HS-5 (cell line): ENCODE measurements around the gene PDE9A.
"Not testable (repeated sequence)": the region's sequence is repeated elsewhere in the genome, so short reads cannot be mapped to it uniquely, and the experiment has no call there.

Experiments
- DNase-seq: peaks from one replicate; pipeline ENCODE4 v3.0.0-alpha.2; 2012; ENCODE audit warnings: low read depth

The PDE9A gene

GRCh38 chr21:42653231-42654061, at the start of gene PDE9A:
Gene PDE9A, plus strand, starts transcription at chr21:42653621. Its CDS starts 194 bp downstream, at chr21:42653815.
- no peak for DNase-seq

DNA sequence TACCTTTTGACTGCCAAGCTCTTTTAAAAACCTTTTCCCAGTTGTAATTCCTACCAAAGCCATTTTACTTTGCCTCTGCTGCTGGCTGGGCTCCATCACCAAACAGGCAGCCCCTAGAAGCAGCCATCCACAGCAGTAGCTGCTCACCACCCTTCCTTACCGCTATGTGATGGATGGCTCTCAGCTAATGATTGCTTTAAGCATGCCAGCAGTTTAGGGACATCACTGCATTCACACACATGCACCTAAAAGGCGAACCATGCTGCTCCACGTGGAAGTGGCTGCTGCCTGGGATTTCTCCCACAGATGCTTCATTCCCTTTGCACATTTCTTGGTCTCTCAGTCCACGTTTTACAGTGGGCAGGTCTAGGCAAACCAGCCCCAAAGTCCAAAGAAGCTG, 46.3 kb upstream of the PDE9A start:
- no peak for DNase-seq

- no peak for DNase-seq
Observed at GRCh38 chr21:42607525-42608102, 45.8 kb upstream of the PDE9A start.

DNA sequence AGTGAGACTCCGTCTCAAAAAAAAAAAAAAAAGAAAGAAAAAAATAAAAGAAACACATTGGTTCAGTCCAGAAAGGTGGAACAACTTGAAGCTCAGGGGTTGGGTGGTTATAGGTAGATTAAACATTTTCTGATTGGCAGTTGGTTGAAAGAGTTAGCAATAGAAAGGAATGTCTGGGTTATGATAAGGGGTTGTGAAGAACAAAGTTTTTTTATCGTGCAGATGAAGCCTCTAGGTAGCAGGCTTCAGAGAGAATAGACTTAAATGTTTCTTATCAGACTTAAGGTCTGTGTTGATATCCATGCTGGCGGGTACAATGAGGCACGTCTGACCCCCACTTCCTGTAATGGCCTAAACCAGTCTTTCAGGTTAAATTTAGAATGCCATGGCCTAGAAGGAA, 45.0 kb upstream of the PDE9A start:
- DNase-seq, result no peak

DNA sequence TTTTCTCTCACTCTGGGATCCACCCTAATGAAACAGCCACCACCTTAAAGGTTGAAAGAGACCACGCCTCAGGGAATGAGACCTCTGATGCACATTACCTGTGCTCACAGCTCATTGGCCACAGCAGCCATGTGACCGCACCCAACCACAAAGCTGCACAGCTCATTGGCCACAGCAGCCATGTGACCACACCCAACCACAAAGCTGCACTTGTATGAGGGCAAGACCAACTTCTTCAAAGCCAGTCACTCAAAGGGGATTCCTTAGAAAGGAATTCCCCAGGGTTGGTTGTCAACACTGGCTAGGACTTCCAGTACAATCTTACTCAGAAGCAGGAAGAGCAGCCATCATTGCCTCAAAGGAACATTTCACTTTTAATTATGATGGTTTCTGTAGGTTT, 43.6 kb upstream of the PDE9A start:
- no peak for DNase-seq

DNA sequence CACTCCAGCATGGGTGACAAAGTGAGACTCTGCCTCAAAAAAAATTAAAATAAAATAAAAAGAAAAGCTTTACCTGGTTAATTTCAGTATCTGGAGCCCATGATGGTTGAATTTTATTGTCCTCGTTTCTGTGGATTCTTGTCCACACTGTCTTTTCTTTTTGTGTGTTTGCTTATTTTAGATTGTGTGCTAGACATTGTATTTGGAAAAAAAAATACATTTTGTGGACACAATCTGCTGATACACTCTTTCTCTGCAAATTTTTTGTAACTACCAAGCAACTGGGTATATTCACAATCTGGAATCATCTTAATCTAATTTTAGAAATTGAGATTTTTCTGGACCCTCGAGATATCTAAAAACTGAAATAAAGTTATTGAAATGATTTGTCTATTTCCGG, 41.6 kb upstream of the PDE9A start:
- DNase-seq, result no peak

DNA sequence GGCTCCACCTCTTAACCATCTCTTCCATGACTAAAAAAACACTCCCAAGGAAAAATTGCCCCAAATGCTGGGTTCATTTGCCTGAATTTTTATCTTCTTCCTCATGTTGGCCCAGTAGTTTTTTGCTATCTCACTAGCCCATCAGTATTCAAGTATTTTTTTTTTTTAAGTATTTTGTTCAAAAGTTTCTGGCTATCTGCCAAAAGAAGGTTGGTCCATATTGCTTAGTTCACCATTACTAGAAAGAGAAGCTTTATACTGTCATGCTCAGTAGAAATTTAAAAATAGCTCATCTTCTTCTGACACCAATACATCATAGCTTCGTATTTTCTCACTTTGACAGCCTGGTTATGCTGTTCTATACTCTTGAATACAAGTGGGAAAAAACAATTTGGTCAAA, 41.0 kb upstream of the PDE9A start:
- no peak for DNase-seq

GRCh38 chr21:42613756-42614155, 39.7 kb upstream of the PDE9A start:
- DNase-seq, result no peak

DNA sequence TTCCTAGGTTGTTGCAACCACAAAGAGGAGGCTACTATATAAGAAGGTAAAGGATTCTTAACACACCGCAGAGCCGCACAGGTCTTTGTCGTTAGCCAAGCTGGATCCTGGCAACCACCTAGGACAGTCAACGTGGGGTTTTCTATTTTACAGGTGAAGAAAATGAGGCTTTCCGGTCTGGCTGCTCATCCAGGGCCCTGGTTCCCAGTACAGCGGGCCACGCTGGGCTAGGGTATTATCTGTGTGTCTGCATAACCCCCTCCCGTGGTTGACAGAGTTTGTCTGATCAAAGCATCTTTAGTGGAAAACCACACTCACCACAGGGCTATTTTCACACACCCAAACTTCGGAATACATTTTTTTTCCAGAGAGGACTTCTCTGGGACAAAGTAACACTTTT, 39.0 kb upstream of the PDE9A start:
- DNase-seq, result no peak

DNA sequence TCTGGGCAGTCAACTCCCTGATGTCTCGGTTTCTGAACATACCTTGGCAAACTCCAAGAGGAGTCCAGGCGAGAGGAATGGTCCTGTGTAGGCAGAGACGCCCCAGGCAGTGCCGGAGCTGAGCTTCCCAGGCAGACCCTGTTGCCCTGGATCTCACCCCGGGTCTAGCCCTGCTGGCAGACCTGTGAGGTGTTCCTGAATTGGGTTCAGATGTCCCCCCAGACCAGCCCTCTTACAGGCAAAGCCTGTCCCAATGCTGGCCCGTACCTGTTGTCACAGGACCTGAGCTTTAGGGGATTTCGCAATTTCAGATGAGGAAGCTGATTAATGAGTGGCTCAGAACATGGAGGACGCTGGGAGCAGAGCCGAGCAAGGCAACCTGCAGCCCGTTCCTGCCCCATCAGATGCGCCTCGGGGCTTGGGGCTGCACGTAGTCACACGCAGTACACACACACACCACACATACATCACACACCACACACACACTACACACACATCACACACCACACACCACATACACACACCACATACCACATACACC, 38.5 kb upstream of the PDE9A start:
- no peak for DNase-seq

GRCh38 chr21:42615377-42615776, 38.0 kb upstream of the PDE9A start:
- not testable (repeated sequence) for DNase-seq

DNA sequence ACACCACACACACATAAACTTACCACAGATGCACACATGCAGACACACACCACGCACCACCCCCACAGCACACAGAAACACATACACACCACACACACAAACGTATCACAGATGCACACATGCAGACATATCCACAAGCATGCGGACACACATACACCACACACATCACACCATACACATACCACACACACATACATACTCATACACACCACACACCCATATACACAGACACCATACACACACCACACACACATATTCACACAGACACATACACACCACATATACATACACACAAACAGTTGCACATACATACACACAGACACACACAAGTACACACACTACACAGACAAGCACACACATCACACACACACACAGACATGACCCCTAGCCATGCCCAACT, 37.5 kb upstream of the PDE9A start:
- DNase-seq, result no peak

DNA sequence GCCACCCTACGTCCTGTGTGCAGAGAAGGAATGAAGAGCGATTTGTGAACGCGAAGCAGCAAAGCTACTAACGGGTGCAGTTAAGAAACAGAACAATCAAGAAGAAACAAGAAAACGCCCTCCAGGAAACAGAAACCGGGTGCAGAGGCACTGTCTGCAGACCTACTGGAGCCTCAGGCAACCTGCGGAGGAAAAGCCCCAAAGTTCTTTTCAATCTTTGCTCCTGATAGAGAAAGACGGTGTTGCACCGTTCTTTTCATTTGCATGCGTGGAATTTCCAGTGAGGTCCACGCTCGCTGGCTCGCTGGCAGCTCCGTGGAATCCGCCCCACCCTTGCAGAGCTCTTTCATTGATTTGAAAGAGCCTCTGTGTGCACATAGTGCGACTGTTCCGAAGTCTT, 37.0 kb upstream of the PDE9A start:
- no peak for DNase-seq

DNA sequence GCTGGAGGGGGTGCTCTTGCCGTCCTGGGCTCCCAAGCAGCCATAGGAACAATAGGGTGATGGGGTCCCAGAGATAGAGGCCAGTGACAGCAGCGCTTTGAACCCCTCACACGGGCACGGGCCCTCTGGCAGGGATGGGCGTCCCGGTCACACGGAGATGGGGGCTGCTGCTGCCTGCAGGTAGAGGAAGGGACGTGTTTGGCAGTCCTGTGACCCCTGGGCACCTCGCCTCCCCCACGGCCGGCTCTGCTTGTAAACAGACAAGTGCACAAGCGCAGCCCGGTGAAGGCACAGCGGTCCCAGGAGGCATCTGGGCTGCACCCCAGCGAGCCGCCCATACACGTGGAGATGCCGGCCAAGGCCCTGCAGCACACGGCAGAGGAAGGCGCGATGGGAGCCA, 36.5 kb upstream of the PDE9A start:
- no peak for DNase-seq

GRCh38 chr21:42617486-42617885, 35.9 kb upstream of the PDE9A start:
- no peak for DNase-seq

- no peak for DNase-seq
Observed at GRCh38 chr21:42618707-42619102, 34.7 kb upstream of the PDE9A start.

DNA sequence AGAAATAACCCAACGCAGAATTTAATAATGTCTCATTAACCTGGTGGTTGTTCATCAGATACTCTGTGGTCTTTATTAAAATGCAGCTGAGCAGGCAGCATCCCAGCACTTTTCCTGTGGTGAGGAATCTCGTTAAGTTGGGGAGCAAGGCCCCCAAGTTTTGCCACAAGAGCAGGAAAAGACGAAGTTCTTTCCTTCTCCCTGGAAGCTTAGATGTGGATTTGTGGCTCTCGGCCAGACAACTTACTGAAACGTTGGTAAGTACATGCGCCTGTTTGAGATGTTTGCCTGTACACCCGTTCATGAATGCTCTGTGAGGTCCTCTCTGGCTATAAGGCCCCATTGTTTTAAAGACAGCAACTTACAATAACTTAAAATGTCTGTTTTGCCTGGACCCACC, 34.3 kb upstream of the PDE9A start:
- no peak for DNase-seq

- no peak for DNase-seq
Observed at GRCh38 chr21:42619841-42620240, 33.6 kb upstream of the PDE9A start.

DNA sequence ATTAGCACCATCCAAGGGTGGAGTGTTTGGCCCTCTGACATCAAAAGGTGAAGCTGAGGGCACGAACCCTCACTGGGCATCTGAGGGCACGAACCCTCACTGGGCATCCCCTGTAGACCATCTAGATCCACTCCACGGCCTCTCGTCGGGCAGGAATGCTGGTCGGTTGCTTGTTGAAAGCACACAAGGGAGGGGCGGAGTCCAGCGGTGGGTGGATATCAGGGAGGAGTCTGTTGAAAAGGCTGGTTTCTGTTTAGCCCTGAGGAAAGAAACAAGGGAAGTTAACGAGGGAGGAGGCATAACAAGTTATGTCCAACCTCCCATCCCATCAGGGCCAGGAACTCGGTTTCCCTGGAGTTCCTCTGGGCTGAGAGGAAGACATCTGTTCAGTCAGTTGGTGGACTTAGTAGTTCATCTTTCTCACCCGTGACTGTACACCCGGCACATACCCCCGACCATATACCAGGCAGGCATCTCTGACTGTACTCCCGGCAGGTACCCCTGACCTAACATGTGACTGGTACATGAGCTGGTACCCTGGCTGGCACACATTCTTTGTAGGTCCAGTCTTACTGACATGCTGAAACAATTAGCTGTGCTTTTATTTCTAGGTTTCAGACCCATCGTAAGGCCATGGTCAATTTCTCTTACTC, 32.1 kb upstream of the PDE9A start:
- no peak for DNase-seq

DNA sequence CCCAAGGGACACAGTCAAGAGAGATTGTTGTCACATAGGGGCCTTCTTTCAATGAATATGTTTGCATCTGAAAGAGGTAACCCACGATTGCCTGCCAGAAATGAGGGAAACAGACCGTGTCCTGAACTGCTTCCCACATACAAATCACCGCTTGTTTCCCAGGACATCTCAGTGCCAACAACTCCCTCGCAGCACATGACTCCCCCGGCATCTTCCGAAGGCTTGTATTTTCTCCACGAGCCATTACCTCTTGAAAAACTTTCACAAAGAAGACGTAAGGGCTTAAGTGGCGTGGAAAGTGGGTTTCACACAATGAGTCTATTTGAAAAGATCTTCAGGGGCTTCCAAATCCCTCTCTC, 31.6 kb upstream of the PDE9A start:
- DNase-seq, result no peak

DNA sequence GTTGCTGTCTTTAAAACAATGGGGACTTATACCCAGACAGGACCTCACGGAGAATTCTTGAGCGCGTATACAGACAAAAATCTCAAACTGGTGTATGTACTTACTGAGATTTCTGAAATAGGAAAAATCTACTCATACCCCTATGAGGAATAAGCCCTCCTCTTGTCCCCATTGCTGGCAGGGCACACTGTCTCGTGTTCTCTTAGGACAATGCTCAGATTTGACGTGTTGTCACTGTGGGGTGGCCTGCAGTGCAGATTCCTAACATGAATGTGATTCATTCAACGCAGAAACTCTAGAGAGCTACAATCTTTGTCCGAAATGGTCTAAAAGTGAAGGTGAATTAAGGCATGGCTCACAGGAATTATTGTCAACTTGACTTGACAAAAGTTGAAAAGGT, 31.1 kb upstream of the PDE9A start:
- DNase-seq, result no peak

GRCh38 chr21:42623694-42624093, 29.7 kb upstream of the PDE9A start:
- DNase-seq, result no peak

DNA sequence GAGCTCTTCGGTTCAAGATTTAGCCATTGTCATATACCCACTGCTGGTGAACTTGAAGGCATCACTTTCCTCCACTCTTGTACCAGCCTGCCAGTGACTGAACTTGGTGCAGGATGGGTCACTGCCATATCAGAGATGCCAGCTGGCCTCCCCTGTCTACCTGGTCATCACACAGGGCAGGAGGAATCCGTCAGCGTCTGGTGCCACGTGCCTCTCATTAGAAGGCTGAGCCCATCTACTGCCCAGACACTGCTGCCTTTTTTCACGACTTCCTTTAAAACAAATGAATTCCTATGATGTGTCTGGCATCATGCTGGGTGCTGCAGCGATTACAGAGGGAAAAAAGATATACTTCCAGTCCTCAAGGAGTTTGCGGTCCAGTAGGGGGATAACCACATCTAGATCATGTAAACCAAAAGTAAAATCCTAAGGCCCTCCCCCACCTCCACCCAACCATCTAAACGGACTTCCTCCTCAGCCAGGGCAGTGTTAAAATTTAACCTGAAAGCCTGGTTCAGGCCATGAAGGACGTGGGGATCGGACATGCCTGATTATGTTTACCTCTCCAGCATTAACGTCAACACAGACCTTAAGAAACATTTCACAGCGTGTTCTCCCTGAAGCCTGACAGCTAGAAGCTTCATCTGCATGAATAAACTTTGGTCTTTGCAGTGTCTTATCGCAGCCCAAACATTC, 29.2 kb upstream of the PDE9A start:
- DNase-seq, result no peak
